Vagina (tissue), 2 donors: Measurements from ENCODE around the gene RAB6B. TPM values are rescaled to one million over a fixed set of nuclear protein-coding genes. Genes with fewer than 3 reads are reported as not detected.

ENCODE experiments used
- DNase-seq, 2 donors: peaks; one replicate each; pipeline ENCODE4 v3.0.0-alpha.2; 2017; ENCODE audit errors: extremely low spot score in 2 of 2
- H3K27ac ChIP-seq: fragments of 200-600 bp; sonication (generic); one replicate; pipeline ENCODE4 v1.5.1; 2019
- H3K27me3 ChIP-seq: fragments of 200-600 bp; sonication (generic); one replicate; pipeline ENCODE4 v1.5.1; 2019
- H3K36me3 ChIP-seq, 2 donors: fragments of 200-600 bp; sonication (generic); one replicate each; pipeline ENCODE4 v1.5.1; 2017 to 2019
- H3K4me1 ChIP-seq: fragments of 200-600 bp; sonication (generic); one replicate; pipeline ENCODE4 v1.5.1; 2019
- H3K4me3 ChIP-seq, 2 donors: fragments of 200-600 bp; sonication (generic); 1 replicate in 1 of 2; 2 replicates in 1 of 2; pipeline ENCODE4 v1.5.1; 2016 to 2019
- H3K9me3 ChIP-seq: fragments of 200-600 bp; sonication (generic); one replicate; pipeline ENCODE4 v1.5.1; 2019
- POLR2A ChIP-seq, 2 donors: fragments of 450-650 bp; IDR thresholded peaks; one replicate each; pipeline ENCODE4 v1.6.1; 2017; ENCODE audit warnings: antibody characterized with exemption in 2 of 2, mild to moderate bottlenecking in 2 of 2, moderate library complexity in 2 of 2
- POLR2AphosphoS5 ChIP-seq, 2 donors: sonication (generic); formaldehyde crosslinking; IDR thresholded peaks; one replicate each; pipeline ENCODE4 v1.9.0; 2017; ENCODE audit warnings: antibody characterized with exemption in 2 of 2, mild to moderate bottlenecking in 2 of 2, low read depth in 1 of 2; ENCODE audit not compliant: insufficient read depth in 1 of 2
- intact Hi-C: fragments of 100-400 bp; cut with DNase I; formaldehyde crosslinking; loops from one replicate; pipeline ENCODE4 v1.15.1; 2023
- total RNA-seq: library from RNA; depleted of rRNA; stranded (reverse); fragments of >200 nt; gene quantifications from one replicate; pipeline ENCODE4 v1.2.3, GENCODE V29; 2016
- TF ChIP-seq, protein P1 (sequence below), 3 experiments: fragments of 450-650 bp in 2 of 3; fragments of 200-600 bp in 1 of 3; sonication (generic) in 1 of 3; IDR thresholded peaks; one replicate each; pipeline ENCODE4 v1.5.1; 2017 to 2019; ENCODE audit warnings: antibody characterized with exemption in 3 of 3, mild to moderate bottlenecking in 2 of 3, moderate library complexity in 2 of 3

Gene RAB6B
- total RNA-seq, 1 donor from 2014 or later, result 3.7 TPM

DNA sequence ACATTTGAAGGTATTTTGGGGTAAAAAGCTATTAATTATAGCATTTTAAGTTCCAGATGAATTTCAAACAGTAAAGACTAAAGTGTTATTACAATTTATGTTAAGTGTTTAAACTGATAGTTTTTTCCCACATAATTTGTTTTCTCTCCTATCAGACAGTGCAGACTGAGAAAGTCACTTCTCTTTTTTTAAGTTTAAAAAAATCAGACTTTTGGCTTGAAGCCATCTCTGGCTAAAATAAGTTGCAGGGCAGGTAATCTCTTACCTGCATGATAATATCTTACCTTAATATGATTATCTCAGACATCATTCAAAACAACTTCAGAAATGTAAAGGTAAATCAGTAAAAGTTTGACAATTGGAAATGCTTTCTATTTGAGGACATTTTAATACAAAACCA is 21.5 kb upstream of the RAB6B start:
- H3K27me3 ChIP-seq, result no peaks in the 10 kb centered on the region
- intact Hi-C loops, result no loop called here
- H3K4me1 ChIP-seq, result no peaks in the 10 kb centered on the region
- no peaks in the 10 kb centered on the region for H3K9me3 ChIP-seq
- DNase-seq, result no peak
- TF ChIP-seq POLR2AphosphoS5 (IDR thresholded peaks at IDR 0.05; ENCODE audit: insufficient read depth in 1 of 2, low read depth in 1 of 2) (no peak), POLR2A (IDR thresholded peaks at IDR 0.05) (no peak)
- TF ChIP-seq, protein P1, sequence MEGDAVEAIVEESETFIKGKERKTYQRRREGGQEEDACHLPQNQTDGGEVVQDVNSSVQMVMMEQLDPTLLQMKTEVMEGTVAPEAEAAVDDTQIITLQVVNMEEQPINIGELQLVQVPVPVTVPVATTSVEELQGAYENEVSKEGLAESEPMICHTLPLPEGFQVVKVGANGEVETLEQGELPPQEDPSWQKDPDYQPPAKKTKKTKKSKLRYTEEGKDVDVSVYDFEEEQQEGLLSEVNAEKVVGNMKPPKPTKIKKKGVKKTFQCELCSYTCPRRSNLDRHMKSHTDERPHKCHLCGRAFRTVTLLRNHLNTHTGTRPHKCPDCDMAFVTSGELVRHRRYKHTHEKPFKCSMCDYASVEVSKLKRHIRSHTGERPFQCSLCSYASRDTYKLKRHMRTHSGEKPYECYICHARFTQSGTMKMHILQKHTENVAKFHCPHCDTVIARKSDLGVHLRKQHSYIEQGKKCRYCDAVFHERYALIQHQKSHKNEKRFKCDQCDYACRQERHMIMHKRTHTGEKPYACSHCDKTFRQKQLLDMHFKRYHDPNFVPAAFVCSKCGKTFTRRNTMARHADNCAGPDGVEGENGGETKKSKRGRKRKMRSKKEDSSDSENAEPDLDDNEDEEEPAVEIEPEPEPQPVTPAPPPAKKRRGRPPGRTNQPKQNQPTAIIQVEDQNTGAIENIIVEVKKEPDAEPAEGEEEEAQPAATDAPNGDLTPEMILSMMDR (IDR thresholded peaks at IDR 0.05), result no peak
- H3K36me3 ChIP-seq, result no peaks in the 10 kb centered on the region
- H3K4me3 ChIP-seq, result no peak overlapping the region
- no peak overlapping the region for H3K27ac ChIP-seq

DNA sequence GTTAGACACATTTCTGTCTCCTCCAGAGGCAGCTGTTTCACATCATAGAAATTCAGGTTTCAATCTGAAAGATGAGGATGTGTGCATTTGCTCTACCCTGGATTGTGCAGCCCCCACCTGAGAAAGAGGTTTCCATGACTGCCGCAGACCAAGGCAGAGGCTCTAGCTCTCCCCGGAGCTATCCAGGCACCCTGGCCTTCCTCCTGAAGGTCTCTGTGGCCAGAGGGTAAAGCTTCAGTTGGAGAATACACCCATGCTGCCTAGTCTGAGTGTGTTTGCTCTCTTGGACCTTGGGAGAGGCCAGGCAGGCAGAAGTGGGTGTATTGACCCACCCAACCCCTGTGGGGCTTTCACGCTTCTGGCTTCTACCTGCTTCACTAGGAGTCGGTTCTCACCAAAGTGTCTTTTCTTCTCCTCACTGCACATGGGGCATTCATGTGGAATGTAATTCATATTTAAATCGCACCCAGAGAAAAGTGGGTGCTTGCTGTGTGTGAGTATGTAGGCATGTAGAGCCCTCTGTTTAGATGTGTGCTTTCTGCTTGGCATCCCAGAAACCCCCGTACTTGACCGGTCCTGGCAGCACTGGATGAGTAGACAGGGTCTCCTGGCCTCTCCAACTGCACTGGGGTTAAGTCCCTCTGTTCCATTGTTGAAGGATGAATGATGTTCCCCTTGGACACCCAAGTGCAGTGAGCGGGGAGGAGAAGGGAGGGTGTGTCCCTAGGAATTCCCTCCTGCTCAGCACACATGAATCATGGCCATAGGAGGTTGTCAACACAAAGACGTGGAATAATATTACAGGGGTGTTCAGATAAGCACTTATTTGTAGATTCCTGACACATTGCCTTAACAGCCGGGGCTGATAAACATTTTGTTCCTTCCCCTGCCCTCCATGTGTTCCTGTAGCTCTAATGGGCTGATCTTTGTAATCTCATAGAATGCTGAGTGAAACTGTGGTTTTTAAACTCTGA is 20.3 kb upstream of the RAB6B start:
- Histone ChIP-seq H3K4me3 (no peak overlapping the region), H3K27ac (no peak overlapping the region), H3K4me1 (no peaks in the 10 kb centered on the region), H3K27me3 (no peaks in the 10 kb centered on the region), H3K36me3 (no peaks in the 10 kb centered on the region), H3K9me3 (no peaks in the 10 kb centered on the region)
- DNase-seq, result no peak
- intact Hi-C loops, result no loop called here
- TF ChIP-seq POLR2A (IDR thresholded peaks at IDR 0.05) (no peak), POLR2AphosphoS5 (IDR thresholded peaks at IDR 0.05; ENCODE audit: insufficient read depth in 1 of 2, low read depth in 1 of 2) (no peak)
- TF ChIP-seq, protein P1 (IDR thresholded peaks at IDR 0.05), result no peak

DNA sequence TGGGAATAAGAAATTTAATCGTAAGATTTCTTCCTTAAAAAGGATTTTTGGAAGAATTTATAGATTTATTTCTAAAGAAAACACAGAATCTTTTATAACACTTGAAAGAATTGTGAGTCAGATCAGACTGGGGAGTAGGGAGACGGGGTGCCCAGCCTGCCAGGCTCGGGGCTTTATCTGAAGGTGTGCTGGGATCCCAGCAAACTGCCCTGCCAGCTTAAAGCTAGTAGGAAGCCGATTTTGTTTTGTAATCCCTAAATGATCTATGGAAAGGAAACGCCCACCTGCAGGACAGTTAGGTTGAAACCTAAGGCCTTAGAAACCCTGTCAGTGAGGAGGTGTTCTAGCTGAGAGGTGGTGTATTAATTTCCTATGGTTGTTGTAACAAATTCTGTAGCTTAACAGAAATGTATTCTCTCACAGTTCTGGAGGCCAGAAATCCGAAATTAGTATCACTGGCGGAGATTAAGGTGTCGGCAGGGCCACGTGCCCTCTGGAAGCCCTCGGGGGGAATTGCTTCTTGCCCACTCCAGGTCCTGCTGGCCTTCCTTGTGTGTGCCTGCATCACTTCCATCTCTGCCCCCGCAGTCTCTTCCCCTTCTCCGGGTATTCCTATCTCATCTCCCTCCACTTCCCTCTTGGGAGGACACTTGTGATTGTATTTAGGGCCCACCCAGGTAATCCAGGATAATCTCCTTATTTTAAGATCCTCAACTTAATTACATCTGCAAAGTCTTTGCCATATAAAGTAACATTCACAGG is 19.3 kb upstream of the RAB6B start:
- Histone ChIP-seq H3K4me1 (no peaks in the 10 kb centered on the region), H3K27me3 (no peaks in the 10 kb centered on the region), H3K27ac (no peak overlapping the region), H3K9me3 (no peaks in the 10 kb centered on the region), H3K4me3 (no peak overlapping the region), H3K36me3 (no peaks in the 10 kb centered on the region)
- TF ChIP-seq POLR2AphosphoS5 (IDR thresholded peaks at IDR 0.05; ENCODE audit: insufficient read depth in 1 of 2, low read depth in 1 of 2) (no peak), POLR2A (IDR thresholded peaks at IDR 0.05) (no peak)
- TF ChIP-seq, protein P1 (IDR thresholded peaks at IDR 0.05), result no peak
- DNase-seq, result no peak
- intact Hi-C loops, result no loop called here

DNA sequence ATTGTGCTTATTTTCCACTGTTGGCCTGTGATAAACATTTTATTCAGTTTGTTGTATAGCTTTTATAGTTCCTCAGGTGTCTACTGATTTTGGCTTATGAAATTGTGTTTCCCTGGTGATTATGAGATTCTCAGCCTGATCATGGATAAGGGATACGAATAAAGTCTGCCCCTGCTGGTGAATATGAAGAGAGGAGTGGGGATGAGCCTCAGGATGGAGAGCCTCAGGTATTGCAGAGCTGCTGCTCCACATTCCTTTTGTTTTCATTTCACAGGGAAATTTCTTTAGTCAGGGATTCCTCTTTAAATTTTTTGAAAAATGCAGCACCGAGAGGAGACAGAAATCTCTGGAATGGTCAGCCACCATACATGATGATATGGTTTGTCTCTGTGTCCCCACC is 14.7 kb upstream of the RAB6B start:
- H3K27ac ChIP-seq, result no peak overlapping the region

More for the DNA sequence above, 14.7 kb upstream of the RAB6B start:
- no peak for TF ChIP-seq POLR2A (IDR thresholded peaks at IDR 0.05)
- no peak for TF ChIP-seq POLR2AphosphoS5 (IDR thresholded peaks at IDR 0.05; ENCODE audit: insufficient read depth in 1 of 2, low read depth in 1 of 2)
- TF ChIP-seq, protein P1 (IDR thresholded peaks at IDR 0.05), result no peak
- no peaks in the 10 kb centered on the region for H3K9me3 ChIP-seq
- no peaks in the 10 kb centered on the region for H3K36me3 ChIP-seq
- H3K4me3 ChIP-seq, result no peak overlapping the region
- H3K4me1 ChIP-seq, result no peaks in the 10 kb centered on the region
- H3K27me3 ChIP-seq, result no peaks in the 10 kb centered on the region
- no peak for DNase-seq
- intact Hi-C loops, result no loop called here
